Sigmoid colon (tissue), 4 donors: ENCODE data around the gene TTC9B.

Source experiments
- POLR2AphosphoS5 ChIP-seq, 4 donors: sonication (generic); formaldehyde crosslinking; IDR thresholded peaks; one replicate each; pipeline ENCODE4 v1.6.1; 2017; ENCODE audit warnings: antibody characterized with exemption in 4 of 4
- TF ChIP-seq, protein P1 (sequence below), 4 experiments: fragments of 450-650 bp in 3 of 4; fragments of 200-600 bp in 1 of 4; IDR thresholded peaks; one replicate each; pipeline ENCODE4 v1.5.1; 2016 to 2019; ENCODE audit warnings: antibody characterized with exemption in 4 of 4, mild to moderate bottlenecking in 3 of 4, moderate library complexity in 2 of 4

DNA sequence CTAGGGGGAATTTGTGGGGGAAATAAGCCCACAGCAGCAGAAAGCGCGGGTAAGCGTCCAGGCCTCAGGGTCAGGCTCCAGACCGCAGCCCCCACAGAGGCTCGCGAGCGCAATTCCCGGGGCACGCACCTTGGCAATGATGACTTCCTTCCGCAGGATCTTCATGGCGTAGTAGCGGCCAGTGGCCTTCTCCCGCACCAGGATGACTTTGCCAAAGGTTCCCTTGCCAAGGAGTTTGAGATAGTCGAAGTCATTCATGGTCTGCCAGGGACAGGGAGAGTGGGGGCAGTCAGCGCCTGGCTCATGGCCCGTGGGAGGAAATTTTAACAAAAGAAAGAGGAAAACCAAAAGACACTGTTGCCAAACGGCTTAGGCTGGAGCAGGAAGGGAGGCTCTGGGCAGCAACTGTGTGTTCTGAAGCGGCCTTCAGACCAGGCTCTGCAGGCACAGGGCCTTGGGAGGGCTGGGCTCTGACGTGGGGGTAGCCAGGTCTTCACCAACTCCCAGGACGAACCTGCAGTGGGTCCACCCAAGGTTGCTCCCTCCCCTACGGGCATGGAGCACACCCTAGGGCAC is 23.7 kb upstream of the TTC9B start:
- peak in 3 of 4 donors; percentile 16 to 38 (median 37) for TF ChIP-seq POLR2AphosphoS5 (IDR thresholded peaks at IDR 0.05)
- TF ChIP-seq, protein P1, sequence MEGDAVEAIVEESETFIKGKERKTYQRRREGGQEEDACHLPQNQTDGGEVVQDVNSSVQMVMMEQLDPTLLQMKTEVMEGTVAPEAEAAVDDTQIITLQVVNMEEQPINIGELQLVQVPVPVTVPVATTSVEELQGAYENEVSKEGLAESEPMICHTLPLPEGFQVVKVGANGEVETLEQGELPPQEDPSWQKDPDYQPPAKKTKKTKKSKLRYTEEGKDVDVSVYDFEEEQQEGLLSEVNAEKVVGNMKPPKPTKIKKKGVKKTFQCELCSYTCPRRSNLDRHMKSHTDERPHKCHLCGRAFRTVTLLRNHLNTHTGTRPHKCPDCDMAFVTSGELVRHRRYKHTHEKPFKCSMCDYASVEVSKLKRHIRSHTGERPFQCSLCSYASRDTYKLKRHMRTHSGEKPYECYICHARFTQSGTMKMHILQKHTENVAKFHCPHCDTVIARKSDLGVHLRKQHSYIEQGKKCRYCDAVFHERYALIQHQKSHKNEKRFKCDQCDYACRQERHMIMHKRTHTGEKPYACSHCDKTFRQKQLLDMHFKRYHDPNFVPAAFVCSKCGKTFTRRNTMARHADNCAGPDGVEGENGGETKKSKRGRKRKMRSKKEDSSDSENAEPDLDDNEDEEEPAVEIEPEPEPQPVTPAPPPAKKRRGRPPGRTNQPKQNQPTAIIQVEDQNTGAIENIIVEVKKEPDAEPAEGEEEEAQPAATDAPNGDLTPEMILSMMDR (IDR thresholded peaks at IDR 0.05) = no peak
